Hypothalamus (tissue), 51 donors: ENCODE data around the gene RAB37.

Source experiments
- DNase-seq, 51 donors: peaks; one replicate each; lab custom pipeline; 2025; lab: John Stamatoyannopoulos, UW

Gene RAB37, protein sequence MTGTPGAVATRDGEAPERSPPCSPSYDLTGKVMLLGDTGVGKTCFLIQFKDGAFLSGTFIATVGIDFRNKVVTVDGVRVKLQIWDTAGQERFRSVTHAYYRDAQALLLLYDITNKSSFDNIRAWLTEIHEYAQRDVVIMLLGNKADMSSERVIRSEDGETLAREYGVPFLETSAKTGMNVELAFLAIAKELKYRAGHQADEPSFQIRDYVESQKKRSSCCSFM

DNA sequence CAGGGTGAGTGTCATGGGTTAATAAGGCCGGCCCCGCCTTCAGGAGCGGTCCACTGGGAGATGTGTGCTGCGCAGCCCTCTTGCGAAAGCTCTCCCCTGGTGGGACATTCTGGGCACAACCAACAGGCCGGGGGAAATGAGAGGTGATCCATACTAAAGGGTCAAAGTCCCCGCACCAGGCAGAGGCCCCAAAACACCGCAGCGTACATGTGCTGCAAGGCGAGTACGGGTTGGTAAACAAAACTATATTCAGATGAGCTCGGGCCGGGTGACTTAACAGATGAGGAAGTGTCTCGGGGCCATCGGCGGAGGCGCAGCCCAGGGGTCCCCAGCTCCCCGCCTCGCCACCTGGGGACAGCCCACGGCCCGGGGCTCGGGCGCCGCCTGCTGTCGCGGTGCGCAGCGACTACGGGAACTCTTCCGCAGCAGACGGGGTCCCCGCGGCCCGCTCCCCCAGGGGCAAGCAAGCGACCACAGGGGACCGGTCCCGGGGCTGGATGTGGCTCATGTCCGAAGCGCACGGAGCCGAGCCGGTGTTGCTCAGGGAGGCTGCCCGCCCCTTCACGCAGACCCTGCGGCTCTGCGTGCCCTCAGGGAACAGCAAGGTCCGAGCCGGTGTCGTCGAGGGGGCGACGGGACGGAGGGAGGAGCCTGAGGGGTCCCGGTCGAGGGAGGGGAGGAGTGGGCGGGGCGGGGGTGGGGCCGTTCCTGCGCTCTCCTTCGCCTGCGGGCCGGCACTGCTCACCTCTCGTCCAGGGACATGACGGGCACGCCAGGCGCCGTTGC is at the start of gene RAB37:
Gene RAB37 (plus strand): TSS at position 744 of the 786 bp plus-strand sequence. CDS start 17 bp downstream, at position 761.
- no peak for DNase-seq

DNA sequence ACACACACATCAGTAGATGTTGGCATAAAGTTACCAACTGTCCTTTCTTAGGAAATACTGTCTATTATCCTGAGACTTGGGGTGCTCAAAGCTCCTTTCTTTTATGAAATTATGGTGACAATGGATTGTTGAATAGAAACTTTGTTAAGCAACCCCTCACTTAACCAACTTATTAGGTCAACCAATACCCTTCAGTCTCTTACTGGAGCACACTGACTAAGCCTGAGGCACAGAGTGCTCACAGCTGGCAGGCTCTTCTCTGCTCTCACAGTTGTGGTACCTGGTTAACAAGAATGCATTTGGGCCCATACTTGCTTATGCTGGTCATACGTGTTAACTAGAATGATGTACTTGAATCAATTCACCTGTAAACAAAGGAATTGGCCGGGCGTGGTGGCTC is 49.2 kb upstream of the RAB37 start:
- no peak for DNase-seq

DNA sequence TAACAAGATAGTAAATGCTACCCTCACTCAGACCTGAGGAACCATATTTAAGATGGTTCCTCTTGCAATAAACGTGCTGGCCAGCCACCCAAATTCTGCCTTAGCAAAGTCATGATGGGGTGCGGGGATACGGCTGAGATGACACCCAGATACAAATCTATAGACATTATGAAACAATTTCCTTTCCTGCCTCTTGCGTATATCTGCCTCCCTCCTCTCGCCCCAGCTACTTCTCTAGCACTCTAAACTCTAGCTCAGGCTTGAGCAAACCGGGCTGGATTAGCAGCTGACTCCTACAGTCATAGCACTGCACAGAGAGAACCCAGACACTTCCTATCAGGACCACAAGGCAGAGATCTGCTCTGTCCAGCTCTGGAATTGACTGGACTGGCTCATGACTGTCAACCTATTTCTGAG is 46.6 kb upstream of the RAB37 start:
- peak in 4 of 51 donors; percentile 3 to 27 (median 12) for DNase-seq

DNA sequence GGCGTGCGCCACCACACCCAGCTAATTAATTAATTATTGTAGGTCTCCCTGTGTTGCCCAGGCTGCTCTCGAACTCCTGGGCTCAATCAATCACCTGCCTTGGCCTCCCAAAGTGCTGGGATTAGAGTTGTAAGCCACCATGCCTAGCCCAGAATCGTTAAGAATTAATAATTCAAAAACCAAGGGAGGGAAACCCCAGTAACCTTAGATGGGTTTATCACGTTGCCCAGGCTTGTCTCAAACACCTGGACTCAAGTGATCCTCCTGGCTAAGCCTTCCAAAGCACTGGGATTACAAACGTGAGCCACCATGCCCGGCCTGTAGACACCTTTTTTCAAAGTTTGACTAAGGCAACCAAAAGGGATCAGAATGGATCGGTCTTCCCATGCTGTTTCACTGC is 45.9 kb upstream of the RAB37 start:
- DNase-seq, result no peak

DNA sequence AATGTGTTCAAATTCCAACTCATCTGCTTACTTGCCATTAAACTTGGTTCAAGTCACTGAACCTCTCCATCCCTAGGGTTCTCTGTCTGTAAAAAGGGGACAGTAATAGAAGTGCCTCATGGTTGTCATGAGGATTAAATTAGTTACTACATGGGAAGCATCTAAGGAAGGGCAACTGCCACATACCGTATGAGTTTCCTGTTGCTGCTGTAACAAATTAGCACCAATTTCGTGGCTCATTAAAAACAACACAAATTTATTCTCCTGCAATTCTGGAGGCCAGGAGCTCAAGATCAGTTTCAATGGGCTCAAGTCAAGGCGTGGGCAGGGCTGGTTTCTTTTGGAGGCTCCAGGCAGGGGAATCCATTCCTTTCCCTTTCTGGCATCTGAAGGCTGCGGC is 43.0 kb upstream of the RAB37 start:
- DNase-seq, result no peak

DNA sequence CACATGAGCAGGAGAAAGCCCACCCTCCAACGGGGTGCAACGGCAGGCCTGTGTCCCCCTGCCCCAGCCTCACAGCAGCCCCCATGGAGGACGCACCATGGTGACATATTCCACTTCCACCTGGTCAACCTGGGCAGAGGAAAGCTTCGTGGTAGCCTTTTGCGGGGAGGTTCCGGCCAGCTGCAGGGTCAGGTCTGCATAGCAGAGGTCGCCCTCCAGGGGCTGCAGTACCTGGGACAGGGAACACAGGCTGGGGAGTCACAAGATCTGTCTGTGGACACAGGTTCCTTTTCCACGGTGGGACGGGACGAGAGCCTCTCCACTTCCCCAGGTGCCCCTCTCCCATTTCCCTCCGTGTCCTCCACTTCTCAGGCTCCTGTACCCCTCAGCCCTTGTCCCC is 41.4 kb upstream of the RAB37 start:
- no peak for DNase-seq

DNA sequence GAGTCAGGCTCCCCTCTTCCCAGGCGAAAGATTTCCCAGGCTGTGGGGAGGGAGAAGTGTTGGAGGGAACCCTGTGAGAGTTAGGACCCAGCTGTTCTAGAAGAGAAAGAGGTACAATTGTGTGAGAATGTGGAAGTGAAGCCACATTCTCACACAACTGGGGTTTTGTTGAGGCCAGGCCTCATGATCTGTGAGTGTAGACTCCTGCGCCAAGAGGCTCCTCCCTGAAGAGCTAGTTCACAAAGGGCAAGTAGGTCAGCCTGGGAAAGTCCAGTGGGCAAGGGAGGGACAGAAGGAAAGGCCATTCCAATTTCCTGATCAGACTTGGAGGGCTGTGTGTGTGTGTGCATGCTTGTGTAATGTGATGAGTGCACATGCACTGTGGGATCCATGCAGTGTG is 39.5 kb upstream of the RAB37 start:
- no peak for DNase-seq

DNA sequence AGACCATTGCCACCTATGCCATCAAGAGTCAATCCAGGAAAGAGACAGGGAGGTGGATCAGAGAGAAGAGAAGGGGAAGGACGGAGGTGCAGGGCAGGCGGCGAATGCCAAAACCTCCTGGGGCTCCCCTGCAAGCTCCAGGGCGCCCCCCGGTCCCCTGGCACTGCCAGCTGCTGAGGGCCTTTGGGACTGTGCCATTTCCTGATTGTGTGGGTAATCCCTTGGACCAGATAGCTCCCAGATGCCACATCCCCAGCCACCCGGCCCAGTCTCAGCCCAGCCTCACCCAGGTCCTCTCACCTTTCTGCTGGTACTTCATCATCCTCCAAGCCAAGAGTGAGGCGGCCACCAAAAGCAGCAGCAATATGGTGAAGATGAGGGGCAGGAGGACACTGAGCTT is 39.0 kb upstream of the RAB37 start:
- no peak for DNase-seq

DNA sequence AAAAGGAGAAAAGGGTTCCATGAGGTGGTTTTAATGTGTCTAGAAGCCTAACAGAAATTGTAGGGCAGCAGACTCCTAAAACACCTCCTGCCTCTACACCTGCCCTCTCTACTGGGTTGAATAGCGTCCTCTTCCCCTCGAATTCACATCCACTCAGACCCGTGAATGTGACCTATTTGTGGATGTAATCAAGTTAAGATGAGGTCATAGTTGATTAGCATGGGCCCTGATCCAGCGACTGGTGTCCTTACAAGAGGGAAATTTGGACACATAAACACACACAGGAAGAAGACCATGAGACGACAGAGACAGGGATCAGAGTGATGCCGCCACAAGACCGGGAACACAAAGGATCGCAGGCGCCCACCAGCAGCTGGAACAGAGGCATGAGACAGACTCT is 37.8 kb upstream of the RAB37 start:
- no peak for DNase-seq

DNA sequence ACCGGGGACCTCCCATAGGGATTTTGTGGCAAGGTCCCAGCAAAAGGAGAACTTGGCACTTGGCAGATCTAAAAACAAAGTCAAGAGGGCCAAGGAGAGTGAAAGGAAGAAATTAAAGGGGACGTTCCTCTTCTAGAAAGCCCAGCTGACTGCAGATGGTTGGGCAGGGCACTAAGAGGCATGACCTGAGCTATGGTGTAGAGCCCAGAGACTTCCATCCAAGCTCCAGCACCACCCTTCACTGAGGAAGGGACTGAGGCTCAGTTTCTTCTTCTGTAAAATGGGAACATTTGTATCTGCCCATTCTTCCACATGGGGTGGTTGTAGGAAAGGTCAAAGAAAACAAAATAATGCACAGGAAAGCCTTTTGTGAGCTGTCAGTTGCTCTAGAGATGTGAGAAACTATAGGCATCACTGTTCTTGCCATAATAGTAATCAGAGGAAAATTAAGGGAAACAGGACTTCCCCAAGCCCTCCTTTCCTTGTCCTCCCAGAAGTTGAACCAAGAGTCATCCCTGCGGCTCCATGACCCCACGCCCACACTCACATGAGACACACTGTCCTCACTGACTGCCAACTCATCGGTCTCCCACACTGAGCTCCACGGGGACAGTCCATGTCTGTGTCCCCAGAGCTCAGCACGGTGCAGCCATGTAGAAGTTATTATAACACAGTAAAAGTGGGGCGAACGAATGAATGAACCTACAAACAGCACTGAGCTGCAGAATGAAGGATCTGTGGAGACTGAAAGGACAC is 34.8 kb upstream of the RAB37 start:
- no peak for DNase-seq

DNA sequence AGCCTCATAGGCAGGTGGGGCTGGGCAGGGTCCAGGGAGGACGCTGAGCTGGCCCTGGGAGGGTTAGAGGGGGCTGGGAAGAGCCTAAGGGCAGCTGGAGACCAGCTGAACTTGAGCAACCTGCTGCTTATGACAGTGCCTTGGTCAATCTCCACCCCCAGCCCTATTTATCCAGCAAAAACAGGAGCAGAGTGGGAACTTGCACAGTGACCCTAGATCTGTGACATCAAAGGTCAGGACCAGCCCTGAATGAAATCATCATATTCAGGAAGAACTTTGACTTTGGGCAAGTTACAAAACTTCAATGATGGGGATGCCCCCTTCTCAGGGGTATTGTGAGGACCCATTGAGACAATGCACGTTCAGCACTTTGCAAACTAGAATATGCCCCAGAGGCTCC is 33.7 kb upstream of the RAB37 start:
- DNase-seq, result no peak

DNA sequence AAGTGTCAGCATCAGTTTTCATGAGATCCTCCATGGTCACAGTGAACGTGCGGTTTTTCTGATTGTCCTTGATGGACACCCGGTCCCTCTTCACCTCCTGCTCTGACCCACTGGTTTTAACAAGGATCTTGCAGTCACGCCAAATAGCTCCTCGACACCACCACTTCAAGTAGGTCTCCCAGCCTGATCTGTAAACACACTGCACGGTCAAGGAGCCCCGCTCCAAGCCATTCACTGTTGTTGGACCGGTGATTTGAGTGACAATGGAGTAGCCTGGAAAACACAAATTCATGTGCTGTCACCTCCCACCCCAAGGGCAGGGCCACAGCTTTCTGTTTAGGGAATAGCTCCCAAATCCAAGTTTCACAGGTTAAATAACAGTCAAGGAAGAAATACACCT is 32.5 kb upstream of the RAB37 start:
- no peak for DNase-seq

DNA sequence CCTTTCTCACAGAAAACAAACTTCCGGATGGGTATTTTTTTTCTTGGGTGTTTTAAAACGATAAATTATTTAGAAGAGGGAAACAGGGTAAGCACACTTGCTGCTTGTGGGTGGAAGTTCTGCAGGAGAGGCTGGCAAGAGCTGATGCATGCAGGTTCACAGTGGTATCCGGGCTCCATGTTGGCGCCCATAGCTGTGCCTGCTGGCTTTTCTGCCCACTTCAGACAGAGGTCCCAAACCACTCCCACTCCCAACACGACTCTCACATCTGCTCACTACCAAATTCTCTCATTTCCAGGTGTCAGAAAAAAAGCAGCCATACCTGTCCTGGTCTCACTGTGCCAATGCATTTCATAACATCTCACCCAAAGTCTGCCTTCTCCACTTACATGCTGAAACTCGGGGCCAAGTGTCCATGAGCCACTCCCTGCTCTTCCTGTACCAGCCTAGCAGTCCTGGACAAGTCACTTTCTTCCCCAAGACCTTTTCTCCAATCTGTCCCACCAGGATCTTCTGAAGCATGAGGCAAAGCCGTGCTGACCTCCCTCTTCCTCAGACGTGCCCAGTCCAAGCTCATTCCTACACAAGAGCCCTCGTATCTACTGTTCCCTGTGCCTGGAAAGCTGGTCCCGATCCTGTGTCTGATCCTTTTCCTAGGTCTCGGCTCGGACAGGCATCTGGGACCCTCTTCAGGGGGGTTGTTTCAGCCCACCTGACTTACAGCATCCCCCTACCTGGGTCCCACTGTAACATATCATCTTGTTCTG is 25.8 kb upstream of the RAB37 start:
- DNase-seq, result no peak

DNA sequence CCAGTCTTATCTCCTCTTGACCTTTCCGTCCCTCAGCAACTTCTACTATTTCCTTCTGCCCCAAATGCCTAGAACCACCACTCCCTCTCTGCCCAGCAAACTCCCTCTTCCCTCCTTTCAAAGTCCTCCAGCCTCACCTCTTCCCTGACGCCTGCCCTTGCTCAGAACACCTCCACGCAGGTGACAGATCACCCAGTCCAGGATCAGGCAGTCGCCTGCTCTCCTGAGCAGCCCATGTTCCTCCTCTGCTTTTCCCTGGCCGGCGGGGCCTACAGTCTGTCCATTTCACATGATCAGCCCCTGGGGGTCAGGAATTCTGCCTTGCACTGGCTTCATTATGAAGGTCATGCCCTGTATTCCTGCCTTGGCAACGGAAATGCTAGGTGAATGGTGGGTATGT is 24.8 kb upstream of the RAB37 start:
- DNase-seq, result no peak

DNA sequence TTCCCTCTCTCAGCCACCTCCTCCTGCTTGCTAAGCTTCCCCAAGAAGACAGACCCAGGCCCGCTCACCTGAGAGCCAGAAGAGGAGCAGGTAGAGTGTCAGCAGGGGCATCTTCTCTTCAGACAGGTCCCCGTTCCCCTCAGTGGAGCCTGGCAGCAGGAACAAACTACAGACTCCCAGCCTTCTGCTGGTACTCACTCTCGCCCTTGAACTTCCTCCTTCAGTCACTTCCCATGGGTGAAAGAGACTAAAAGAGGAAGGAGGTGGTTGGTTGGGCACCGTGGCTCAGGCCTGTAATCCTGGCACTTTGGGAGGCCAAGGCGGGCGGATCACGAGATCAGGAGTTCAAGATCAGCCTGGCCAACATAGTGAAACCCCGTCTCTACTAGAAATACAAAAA is 24.3 kb upstream of the RAB37 start, which contains the start of gene CD300LF:
Gene CD300LF (minus strand): TSS at position 168 of the 400 bp plus-strand sequence. CDS start 57 bp downstream, at position 111.
- DNase-seq, result peak in 7 of 51 donors; percentile 5 to 12 (median 7)

DNA sequence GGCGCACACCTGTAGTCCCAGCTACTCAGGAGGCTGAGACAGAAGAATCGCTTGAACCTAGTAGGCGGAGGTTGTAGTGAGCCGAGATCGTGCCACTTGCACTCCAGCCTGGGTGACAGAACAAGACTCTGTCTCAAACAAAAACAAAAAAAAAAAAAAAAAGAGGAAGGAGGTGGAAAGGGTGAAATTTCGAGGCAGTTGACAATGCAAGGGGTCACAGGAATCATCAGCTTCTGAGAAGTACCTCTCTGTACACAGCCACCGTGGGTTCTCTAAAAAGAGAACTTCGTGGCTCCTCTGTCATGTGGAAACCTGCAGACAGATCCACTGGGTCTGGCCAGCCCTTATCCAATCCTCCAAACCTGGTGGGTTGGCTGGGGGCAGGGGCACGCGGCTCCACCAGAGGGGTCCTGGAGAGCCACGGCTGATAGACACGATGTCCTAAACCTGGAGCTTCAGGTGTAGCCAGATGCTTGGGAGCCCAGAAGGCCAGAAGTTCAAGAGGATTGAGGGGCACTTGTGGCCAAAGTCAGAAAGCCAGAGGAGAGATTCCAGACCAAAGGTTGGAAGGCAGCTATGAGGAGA is 23.8 kb upstream of the RAB37 start:
- DNase-seq, result no peak

DNA sequence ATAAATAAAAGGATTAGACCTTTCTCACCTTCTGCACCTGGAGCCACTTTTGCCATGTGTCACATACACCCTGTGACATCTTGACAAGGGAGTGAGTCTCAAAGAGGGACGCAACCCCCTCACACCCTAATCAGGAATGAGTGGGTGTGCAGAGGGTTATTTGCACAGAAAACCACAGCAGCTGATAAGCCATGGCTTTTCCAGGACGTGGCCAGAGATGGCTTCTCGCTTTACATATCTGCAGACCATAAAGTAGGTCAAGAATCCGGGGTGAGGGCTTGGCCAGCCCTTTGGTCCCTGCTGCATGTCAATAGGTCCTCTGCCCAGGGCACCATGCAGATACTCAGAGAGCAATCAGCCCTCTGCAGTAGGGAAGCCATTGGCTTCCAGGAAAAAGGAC is 21.9 kb upstream of the RAB37 start:
- DNase-seq, result no peak

DNA sequence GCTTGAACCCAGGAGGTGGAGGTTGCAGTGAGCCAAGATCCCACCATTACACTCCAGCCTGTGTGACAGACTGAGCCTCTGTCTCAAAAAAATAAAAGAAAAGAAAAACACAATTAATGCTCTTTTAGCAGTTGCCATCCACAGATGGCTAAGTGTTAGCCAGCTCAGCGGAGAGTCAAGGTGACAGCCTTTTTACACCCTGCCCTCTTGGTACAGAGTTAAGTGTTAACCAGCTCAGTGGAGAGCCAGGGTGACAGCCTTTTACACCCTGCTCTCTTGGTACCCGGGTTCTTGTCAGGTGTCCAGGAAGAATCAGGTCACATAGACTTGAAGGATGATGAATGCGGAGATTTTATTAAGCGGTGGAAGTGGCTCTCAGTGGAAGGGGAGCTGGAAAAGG is 16.6 kb upstream of the RAB37 start:
- no peak for DNase-seq

DNA sequence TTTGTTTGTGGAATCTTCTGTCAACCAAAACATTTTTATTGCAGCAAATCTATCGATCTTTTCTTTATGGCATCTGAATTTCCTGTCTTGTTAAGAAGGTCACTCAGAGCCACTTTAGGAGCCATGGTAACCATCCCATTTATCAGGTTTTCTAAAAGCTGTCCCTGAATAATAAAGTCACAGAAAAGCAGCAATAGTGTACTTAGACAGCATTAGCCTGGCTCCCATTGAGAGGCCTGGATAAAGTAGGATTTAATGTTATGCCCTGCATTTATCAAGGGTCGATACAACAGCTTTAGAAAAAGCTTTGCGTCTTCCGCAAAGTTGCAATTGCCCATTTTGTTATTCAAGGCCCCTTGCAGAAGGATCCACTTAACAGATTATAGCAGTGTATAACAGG is 14.3 kb upstream of the RAB37 start:
- DNase-seq, result no peak

DNA sequence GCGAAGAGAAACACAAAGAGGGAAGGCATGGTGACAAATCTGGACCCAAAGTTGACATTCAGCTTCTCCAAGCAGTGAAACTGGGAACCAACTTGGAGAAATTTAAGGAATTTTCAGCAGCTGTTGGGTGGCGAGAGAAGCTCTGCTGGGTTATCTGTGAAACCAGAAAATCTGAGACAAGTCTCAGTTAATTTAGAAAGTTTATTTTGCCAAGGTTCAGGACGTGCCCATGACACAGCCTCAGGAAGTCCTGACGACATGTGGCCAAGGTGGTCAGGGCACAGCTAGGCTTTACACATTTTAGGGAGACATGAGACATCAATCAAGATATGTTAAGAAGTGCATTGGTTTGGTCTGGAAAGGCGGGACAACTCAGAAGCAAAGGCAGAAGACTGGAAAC is 13.2 kb upstream of the RAB37 start:
- DNase-seq, result no peak
